EL (cell line): ENCODE measurements around the gene ZNF480.
"Not testable (repeated sequence)": the region's sequence is repeated elsewhere in the genome, so short reads cannot be mapped to it uniquely, and the experiment has no call there.

Experiments
- DNase-seq: peaks from one replicate; pipeline ENCODE4 v3.0.0-alpha.2; 2016

ZNF480 gene

DNA sequence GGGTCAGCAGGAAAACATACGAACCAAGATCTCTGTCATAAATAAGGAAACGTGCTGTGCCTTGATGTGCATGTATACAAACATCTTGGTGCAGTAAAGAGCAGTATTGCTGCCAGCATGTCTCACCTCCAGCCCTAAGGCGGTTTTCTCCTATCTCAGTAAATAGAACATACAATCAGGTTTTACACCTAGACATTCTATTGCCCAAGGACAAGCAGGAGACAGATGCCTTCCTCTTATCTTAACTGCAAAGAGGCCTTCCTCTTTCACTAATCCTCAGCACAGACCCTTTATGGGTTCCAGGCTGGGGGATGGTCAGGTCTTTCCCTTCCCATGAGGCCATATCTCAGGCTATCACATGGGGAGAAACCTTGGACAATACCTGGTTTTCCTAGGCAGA, 42.1 kb downstream of the ZNF480 start:
- DNase-seq = not testable (repeated sequence)

DNA sequence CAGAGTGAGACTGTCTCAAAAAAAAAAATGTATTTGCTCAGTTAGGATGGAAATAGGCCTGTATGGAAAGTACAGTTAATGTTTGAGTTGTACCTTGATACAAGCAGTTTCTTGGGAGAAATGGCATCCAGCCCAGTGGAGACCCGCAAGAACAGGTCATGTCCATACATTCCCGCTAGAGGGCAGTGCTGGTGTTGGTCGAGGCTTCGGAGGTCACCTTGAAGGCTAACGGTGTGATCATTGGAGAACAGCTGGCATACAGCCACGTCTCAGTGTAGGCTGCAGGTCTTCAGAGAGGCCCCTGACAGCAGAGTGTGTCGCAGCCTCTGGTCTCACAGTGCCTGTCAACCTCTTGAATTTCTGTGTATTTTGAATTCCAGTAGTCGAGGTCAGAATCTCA, 46.6 kb downstream of the ZNF480 start:
- peak; percentile 27 for DNase-seq

DNA sequence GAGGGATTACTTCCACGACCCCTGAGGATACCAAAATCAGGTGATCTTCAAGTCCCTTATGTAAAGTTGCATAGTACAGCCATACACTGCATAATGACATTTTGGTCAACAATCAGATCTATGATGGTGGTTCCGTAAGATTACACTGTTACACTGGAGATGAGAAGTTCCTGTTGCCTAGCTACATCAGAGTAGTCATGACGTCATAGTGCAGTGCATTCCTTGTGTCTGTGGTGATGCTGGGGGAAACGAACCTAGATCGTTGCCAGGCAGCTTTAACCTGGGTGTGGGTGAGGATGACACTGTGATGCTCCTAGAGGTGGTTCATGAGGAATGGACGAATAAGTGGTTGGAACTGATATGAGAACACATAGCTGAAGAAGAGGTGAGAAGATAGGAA, 48.2 kb downstream of the ZNF480 start:
- DNase-seq = no peak

DNA sequence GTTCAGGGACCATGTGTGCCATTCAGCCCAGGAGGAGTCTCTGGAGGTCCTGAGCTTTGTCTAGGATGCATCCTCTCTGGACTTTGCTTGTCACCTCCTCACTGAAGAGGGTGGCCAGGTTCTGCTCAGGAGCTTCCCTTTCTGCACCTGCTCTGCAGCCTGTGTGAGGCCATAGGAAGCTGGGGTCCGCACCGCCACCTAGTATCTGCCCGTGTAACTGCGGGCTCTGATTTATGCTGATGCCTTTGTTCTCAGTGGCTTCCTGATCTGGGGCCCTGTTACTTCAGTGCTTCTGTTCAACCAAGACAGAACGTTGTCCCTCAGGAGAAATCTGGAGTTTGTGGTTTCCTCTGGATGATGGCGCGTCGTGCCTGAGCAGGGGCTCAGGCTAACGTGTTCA, 54.5 kb downstream of the ZNF480 start:
- no peak for DNase-seq

DNA sequence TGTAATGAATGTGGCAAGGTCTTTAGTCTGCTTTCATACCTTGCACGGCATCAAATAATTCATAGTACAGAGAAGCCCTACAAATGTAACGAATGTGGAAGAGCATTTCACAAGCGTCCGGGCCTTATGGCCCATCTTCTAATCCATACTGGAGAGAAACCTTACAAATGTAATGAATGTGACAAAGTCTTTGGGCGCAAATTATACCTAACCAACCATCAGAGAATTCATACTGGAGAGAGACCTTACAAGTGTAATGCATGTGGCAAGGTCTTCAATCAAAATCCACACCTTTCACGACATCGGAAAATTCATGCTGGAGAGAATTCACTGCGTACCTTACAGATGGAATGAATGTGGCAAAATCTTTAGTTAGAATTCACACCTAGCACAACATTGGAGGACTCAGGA, 69.5 kb downstream of the ZNF480 start:
- DNase-seq = no peak

- peak; percentile 92 for DNase-seq
Measured at GRCh38 chr19:52369559-52370340, 72.8 kb downstream of the ZNF480 start, which contains the start of gene ZNF880. Gene ZNF880, plus strand, starts transcription at chr19:52369923. Its CDS starts 43 bp downstream, at chr19:52369966.

- DNase-seq = no peak
Measured at GRCh38 chr19:52370341-52370710, 73.4 kb downstream of the ZNF480 start.
